ENCODE measurements around the gene PDZD2.
"Not testable (repeated sequence)": the region's sequence is repeated elsewhere in the genome, so short reads cannot be mapped to it uniquely, and the experiment has no call there.

Gene PDZD2

DNA sequence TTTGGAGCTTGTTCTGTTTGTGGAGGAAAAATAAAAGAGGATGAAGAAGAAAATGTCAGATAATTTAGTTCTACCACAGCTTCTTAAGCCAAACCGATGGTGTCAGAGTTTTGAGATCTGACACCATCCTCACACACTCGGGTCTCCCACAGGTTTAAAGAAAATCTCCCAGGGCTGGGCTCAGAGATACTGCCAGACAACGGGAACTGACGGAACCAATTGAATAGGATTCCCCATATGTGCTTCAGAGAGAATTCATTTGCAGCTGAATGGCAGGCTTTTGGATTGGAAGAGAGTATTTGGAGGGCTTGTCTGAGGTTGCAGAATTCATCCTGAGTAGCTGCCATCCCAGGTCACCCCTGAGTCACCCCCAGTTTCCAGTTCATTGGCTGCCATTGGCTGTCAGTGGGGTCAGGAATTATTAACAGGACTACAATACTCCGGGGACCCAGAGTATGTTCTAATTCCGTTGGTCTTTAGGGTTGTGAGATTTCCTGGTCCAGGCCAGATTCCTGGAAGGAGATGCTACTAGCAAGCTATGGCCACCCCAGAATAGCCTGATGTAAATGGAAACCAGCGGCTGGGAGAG lies 131.3 kb downstream of the PDZD2 start:
- TF ChIP-seq, protein P1, sequence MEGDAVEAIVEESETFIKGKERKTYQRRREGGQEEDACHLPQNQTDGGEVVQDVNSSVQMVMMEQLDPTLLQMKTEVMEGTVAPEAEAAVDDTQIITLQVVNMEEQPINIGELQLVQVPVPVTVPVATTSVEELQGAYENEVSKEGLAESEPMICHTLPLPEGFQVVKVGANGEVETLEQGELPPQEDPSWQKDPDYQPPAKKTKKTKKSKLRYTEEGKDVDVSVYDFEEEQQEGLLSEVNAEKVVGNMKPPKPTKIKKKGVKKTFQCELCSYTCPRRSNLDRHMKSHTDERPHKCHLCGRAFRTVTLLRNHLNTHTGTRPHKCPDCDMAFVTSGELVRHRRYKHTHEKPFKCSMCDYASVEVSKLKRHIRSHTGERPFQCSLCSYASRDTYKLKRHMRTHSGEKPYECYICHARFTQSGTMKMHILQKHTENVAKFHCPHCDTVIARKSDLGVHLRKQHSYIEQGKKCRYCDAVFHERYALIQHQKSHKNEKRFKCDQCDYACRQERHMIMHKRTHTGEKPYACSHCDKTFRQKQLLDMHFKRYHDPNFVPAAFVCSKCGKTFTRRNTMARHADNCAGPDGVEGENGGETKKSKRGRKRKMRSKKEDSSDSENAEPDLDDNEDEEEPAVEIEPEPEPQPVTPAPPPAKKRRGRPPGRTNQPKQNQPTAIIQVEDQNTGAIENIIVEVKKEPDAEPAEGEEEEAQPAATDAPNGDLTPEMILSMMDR (IDR thresholded peaks at IDR 0.05; ENCODE audit: control insufficient read depth, insufficient read depth, low read depth, low read length, missing control alignments), result no peak
- H3K4me3 ChIP-seq (ENCODE audit: control insufficient read depth, low read depth, low read length), result no peak overlapping the region
- no peak for DNase-seq (ENCODE audit: low read depth)

DNA sequence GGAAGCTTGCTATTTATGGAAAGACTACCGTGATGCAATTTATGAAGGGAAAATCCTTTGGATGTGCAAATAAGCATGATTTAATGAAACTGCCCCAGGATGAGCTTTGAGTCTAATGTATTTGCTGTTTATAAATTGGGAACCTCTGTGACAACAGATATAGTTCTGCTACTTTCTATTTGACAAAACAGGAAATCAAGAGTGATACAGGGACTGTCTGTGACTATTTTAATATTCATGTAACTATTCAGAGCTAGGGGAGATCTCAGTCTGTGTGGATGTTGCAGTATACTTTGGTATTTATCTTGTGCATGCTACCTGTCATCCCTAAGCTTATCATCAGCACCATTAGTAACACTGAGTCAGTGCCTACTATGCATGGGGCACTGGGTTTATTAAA lies 132.1 kb downstream of the PDZD2 start:
- H3K4me3 ChIP-seq (ENCODE audit: control insufficient read depth, low read depth, low read length), result no peak overlapping the region
- DNase-seq (ENCODE audit: low read depth), result no peak
- TF ChIP-seq, protein P1 (IDR thresholded peaks at IDR 0.05; ENCODE audit: control insufficient read depth, insufficient read depth, low read depth, low read length, missing control alignments), result no peak

DNA sequence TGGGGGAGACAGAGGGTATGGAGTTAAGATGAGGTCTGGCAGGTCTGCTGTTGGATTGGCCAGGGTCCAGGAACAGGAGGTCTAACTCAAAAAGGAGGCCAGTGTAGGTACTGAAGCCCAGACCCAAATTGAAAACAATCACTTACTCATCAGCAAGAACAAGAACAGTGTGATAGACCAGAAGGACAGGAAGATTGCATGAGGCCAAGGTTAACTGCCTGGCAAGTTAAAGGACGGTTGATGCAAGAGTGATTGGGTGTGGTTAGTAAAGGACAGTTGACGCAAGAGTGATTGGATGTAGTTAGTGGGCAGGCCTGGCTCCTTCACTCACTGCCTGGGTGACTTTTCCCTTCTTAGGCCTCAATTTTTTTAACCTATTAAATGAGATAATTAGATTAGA lies 132.6 kb downstream of the PDZD2 start:
- DNase-seq (ENCODE audit: low read depth), result no peak

DNA sequence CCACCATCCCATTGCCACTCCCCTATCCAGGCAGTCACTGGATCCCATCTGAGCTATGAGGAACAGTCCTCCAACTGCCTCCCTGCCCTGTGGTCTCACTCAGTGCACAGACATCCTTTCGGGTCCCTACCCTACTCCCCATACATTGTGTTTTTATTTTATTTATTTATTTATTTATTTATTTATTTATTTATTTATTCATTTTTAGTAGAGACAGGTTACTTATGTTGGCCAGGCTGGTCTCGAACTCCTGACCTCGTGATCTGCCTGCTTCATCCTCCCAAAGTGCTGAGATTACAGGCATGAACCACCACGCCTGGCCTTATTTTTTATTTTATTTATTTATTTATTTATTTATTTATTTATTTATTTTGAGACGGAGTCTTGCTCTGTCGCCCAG lies 137.4 kb downstream of the PDZD2 start:
- H3K4me3 ChIP-seq (ENCODE audit: control insufficient read depth, low read depth, low read length); DNase-seq (ENCODE audit: low read depth): not testable (repeated sequence)

More for the DNA sequence above, 132.6 kb downstream of the PDZD2 start:
- no peak overlapping the region for H3K4me3 ChIP-seq (ENCODE audit: control insufficient read depth, low read depth, low read length)
- TF ChIP-seq, protein P1 (IDR thresholded peaks at IDR 0.05; ENCODE audit: control insufficient read depth, insufficient read depth, low read depth, low read length, missing control alignments), result no peak

DNA sequence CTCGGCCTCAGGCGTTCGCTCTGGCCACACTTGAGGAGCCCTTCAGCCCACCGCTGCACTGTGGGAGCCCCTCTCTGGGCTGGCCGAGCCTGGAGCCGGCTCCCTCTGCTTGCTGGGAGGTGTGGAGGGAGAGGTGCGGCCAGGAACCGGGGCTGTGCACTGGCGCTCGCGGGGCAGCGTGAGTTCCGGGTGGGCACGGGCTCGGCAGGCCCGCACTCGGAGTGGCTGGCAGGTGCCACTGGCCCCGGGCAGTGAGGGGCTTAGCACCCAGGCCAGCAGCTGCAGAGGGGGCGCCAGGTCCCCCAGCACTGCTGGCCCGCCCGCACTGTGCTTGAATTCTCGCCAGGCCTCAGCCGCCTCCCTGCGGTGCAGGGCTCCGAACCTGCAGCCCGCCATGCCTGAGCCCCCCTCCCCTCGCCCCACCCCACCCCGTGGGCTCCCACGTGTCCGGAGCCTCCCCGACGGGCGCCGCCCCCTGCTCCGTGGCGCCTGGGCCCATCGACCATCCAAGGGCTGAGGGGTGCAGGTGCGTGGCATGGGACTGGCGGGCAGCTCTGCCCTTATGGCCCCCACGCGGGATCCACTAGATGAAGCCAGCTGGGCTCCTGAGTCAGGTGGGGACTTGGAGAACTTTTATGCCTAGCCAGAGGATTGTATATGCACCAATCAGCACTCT lies 138.2 kb downstream of the PDZD2 start:
- TF ChIP-seq, protein P1 (IDR thresholded peaks at IDR 0.05; ENCODE audit: control insufficient read depth, insufficient read depth, low read depth, low read length, missing control alignments), result no peak
- DNase-seq (ENCODE audit: low read depth), result no peak
- H3K4me3 ChIP-seq (ENCODE audit: control insufficient read depth, low read depth, low read length), result no peak overlapping the region

DNA sequence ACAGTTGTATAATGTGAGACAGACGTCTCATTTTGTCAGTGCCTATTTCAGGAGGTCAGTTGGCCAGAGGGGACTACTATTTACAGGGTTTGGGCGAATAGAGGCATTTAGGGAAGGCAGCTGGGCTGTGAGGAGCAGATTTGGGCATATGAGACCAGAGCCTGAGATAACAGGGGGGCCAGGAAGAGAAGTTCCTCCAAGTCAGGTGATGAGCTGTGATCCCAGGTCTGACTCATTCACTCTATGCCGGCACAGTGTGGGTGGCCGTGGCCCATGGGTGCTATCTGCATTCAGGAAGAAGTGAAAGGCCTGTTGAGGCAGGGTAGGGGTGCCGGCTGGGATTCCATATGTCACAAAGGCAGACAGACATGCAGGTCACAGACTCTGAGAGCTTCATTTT lies 142.8 kb downstream of the PDZD2 start:
- H3K4me3 ChIP-seq (ENCODE audit: control insufficient read depth, low read depth, low read length), result no peak overlapping the region
- no peak for DNase-seq (ENCODE audit: low read depth)
- TF ChIP-seq, protein P1 (IDR thresholded peaks at IDR 0.05; ENCODE audit: control insufficient read depth, insufficient read depth, low read depth, low read length, missing control alignments), result no peak

DNA sequence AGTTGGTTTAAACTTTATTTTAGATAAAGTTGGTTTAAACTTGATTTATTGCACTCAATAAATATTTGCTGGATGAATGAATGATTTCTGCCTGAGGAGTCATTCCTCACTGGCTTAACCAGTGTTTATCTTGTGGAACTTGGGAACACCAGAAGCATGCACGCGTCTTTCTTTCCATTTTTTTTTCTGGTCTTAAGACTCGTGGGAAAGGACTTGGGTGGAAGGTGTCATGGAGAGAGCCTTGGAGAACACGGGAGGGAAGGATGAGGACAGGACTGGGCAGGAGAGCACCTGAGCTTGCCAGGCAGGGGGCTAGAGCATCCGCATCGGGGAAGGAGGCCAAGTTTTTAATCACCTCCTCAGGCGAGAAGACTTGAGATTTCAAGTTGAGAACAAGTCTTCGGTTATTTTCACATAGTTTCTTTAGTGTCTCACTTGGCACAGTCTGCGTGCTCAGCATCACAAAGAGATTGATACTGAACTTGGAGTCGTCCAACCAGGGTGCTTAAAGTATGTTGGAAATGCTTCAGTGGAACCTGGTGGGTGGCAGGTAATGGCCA lies 144.2 kb downstream of the PDZD2 start:
- DNase-seq (ENCODE audit: low read depth), result no peak
- no peak overlapping the region for H3K4me3 ChIP-seq (ENCODE audit: control insufficient read depth, low read depth, low read length)
- TF ChIP-seq, protein P1 (IDR thresholded peaks at IDR 0.05; ENCODE audit: control insufficient read depth, insufficient read depth, low read depth, low read length, missing control alignments), result no peak
